GM18520 (cell line): Measurements from ENCODE around the gene OR1E2.
"Not testable (repeated sequence)": the region's sequence is repeated elsewhere in the genome, so short reads cannot be mapped to it uniquely, and the experiment has no call there.

ENCODE experiments used
- ATAC-seq: cut with Tn5 transposase; IDR thresholded peaks from one replicate; pipeline ENCODE4 v1.9.1; 2021; ENCODE audit not compliant: unreplicated experiment

The OR1E2 gene

DNA sequence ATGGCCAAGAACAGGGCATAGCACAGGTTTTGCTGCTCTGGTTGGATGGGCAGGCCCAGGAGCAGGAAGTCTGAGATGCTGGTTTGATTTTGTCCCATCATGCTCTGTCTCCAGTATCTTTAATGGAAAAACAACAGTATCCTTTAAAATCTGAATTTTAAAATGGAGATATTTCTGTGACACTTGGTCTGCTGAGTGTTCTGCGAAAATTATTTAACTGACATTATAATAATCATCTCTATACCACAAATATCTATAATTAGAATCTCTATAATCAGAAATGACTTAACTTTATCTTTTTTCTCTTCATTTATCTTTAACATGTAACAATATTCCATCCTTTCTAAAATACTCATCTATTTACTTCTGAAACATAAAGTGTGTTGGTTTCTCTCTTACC, 35.3 kb downstream of the OR1E2 start, which contains the start of gene OR1E1:
OR1E1 (minus strand) TSS at position 101 of the 400 bp plus-strand sequence; CDS start at position 101, 0 bp downstream.
- no peak for ATAC-seq

GRCh38 chr17:3397801-3398200, 35.8 kb downstream of the OR1E2 start:
- ATAC-seq: not testable (repeated sequence)

DNA sequence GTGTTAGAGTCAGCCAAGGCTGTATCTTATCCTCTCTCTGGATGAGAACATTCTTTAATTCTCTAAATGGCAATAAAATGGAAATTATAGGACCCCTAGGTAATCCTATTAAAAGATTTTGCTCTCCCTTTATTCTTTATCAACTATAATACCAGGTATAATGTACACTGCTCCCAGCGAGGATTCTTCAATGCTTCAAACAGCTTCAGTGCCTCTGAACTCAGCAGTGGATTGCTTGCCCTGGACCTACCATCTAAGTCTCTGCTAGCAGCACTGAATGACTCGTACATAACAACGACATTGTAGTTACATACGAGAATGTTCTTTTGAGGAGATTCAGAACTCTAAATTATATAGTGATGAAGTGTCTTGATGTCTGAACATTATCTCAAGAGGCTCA, 43.9 kb downstream of the OR1E2 start:
- ATAC-seq: no peak

- ATAC-seq: no peak
These were observed 47.5 kb downstream of the OR1E2 start, which contains the start of gene OR3A2 for GRCh38 chr17:3385869-3386816. Gene OR3A2 (minus strand): TSS chr17:3386308.
